Hepatocyte (in vitro differentiated cells): ENCODE results near the gene FGD4.

Experiments used
- CTCF ChIP-seq: fragments of 200-600 bp; sonication (generic); IDR thresholded peaks from 2 replicates; pipeline ENCODE4 v1.5.1; 2016; ENCODE audit warnings: antibody characterized with exemption, mild to moderate bottlenecking; ENCODE audit not compliant: poor library complexity
- EZH2 ChIP-seq: fragments of 200-600 bp; sonication (generic); IDR thresholded peaks from 2 replicates; pipeline ENCODE4 v1.6.1; 2016; ENCODE audit warnings: antibody characterized with exemption, mild to moderate bottlenecking, borderline replicate concordance
- EZH2phosphoT487 ChIP-seq: fragments of 200-600 bp; sonication (generic); IDR thresholded peaks from one replicate; pipeline ENCODE4 v1.6.1; 2018; ENCODE audit warnings: antibody characterized with exemption, mild to moderate bottlenecking, low read depth, moderate library complexity; ENCODE audit not compliant: unreplicated experiment, severe bottlenecking

- no peak for TF ChIP-seq EZH2
- no peak for TF ChIP-seq CTCF
- TF ChIP-seq EZH2phosphoT487, result no peak
These were observed 61.3 kb downstream of the FGD4 start for GRCh38 chr12:32460638-32461037.
